Eye (tissue), 1 donor: ENCODE results near the gene LRRC7.
A peak's percentile ranks its signal among the peaks of the same experiment; 100 is the strongest.

ENCODE experiments used
- DNase-seq: peaks from one replicate; pipeline ENCODE4 v3.0.0-alpha.2; 2015

Gene LRRC7

DNA sequence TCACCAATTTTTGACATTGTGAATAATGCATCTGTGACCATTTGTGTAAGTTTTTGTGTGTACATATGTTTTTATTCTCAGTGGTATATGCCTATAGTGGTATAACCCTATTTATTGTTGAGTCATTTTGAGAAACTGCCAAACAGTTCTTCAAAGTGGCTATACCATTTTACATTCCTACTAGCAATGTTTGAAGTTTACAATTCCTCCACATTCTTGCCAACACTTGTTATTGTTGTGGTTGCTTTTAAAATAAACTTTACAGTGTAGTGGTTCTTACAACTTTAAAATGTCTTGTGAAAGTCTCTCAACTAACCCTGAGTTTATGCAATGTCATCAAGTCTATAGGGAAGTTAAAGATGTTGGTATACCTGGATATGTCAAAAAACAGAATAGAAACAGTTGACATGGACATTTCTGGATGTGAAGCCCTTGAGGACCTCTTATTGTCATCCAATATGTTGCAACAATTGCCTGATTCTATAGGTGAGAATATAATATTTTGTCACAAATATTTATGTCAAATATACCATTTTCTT is 418.2 kb downstream of the LRRC7 start:
- no peak for DNase-seq

DNA sequence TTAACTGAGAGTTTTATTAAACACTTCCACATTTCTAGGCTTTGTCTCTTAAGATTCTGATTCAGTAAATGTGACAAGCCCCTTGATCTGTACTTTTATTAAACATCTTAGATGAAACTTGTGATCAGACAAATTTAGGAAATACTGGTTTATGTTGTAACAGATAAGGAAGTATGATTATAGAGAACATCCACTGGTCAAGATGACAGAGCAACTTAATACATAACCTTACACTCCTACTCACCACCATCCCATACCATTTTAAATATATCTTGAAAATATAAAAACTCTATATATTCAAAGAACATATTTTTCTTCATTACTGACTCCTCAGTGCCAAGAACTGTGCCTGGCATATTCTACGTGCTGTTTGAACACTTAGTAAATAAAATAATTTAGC is 420.2 kb downstream of the LRRC7 start:
- DNase-seq, result no peak

DNA sequence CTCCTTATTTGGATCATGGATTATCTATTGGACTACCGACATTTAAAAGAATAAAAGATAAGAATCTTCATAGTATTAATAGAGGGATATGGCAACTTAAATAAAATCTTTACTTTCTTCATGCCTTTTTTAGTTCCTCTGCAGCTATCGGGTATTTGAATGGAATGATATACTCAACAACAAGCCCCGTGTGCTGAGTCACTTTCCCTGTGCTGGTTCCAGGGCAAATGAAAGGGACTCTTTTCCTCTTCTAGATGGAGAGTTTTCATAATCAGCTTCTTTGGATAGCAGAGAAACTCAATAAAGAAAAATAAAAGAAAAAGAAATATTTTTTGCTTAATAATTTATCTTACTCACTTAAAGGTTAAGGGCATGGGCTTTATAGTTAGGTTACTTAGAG is 423.9 kb downstream of the LRRC7 start:
- DNase-seq, result no peak

DNA sequence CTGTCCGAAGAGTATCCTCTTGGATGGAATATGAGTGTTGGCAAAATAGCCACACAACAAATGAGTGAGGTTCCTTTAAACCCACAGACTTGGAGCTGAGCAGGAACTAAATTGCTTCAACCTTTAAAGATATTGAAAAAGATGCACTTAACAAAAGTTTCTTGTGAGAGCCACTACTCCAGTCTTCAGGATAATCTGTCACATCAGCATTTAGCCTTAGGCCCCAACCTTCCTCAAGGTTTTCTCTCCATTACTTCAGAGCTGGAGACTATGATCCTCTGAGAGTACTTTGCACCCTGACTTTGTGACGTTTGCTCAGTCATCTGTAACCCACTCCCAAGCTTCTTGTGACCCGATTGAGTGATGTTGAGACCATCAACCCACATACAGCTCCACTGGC is 424.9 kb downstream of the LRRC7 start:
- no peak for DNase-seq

DNA sequence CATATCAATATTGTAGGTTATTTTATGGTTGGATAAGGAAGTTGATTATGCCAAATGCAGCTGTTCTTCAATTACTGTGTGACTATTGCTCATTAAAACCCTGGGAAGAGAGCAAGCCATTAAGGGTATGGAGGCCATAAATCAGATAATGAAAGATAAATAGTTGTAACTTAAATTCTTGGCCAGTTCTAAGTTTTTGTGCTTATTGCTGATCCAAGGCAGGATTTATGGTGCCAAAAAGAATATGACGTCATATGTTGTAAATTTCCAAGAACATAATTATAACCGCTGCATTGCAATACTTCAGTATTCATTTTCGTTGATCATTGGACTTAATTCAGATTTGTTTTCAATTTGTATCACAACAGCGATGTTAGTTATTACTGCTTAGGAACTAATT is 426.1 kb downstream of the LRRC7 start:
- DNase-seq, result peak; percentile 5

DNA sequence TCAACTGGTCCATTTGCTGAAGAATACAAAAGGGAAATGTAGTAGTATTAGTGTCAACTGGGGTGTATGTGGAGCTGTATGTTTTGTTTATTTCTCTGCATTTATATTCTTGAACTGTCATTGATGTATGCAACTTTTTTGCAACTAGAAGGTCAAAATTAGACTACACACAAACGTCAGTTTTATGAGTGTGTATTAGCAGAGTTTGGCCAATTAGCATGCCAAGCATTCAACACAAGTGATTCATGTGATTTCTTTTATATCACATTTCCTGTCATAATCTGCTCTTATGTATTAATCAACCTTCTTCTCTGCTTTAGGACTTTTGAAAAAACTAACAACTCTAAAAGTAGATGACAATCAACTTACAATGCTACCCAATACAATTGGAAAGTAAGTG is 426.5 kb downstream of the LRRC7 start:
- DNase-seq, result no peak

DNA sequence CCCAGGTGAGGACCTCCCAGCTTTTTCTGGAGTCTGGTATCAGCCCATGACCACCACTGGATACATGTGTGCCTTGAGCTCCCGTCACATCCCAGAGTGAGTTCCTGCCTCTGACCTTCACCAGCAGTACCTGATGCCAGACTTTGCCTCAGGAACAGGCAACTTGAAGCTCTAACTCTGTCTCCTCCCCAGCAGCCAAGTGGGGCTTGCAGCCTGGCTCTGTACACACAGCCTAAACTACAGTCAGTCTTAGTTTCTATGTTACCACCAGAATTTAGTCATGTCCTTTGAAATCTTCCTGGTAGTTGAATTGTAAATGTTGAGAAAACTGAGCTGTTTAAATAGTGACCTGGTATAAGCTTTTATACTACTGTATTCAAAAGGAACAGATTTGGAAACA is 431.1 kb downstream of the LRRC7 start:
- no peak for DNase-seq

DNA sequence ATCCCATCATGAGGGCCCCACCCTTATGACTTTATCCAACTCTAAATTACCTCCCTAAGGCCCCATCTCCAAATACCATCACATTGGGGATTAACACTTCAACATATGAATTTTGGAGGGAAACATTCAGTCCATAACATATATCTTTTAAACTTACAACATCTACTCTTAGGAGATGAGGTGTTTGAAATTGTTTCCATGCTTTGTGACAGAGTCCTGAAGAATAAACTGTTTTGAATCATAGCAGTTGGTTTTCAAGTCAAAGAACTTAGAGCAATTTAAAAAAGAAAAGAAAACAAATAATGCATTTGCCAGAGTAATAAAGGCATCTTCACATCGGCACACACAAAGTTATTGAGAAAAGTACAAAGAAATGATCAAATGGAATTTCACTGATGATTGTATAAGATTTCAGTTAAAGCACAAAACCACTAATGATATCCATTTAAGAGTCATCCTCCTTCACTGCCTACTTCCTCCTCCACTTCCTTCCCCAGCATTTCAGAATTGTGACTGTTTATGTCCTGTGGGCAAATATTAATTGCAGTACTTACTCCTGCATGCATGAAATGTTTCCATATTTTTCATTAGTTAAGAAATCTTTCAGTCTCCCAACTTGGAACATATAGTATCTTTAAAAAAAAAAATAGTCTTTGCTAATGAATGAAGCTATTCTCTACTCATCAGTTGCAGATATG is 435.6 kb downstream of the LRRC7 start:
- no peak for DNase-seq

DNA sequence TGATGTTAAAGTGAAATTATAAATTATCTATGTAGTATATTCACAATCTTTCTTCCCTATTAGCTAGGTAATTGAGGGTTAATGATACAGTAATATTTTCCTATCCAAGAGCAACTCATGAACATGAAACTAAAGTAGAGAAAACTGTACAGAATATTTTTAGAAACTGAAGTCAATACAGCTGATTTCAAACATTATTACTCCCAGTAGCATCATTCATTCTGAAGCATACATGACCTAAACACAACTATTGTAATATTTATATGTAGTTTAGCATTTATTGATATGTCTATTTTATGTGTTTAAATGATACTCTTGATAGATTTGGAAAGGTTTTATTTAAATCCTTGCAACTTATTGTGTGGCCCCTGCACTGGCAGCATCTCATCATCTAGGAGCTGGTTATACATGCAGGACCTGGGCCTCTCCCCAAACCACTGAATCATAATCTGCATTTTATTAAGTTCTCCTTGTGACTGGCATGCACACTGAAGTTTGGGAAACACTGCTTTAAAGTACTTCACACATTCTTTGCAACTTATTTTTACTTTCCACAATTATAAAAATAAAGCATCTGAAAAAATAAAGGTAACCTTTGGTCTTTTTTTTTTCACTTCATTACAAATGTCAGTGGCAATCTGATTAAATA is 437.8 kb downstream of the LRRC7 start:
- no peak for DNase-seq

DNA sequence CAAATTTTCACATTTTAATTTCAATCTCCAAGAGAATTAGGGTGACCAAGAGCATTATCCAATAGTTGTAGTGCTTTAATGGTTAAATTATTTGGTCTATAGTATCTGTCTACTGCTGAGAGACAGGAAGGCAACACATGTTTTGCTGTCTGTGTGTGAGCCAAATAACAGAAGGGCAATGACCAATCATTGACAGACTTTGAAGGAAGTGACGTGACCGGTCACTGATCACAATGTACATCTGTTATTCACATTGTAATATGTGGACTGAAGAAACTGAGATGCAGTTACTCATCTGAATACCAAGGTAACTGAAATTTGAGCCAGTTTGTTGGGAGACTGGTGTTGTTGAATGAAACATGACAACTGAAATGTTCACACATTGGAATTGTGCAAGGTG is 440.9 kb downstream of the LRRC7 start:
- no peak for DNase-seq

DNA sequence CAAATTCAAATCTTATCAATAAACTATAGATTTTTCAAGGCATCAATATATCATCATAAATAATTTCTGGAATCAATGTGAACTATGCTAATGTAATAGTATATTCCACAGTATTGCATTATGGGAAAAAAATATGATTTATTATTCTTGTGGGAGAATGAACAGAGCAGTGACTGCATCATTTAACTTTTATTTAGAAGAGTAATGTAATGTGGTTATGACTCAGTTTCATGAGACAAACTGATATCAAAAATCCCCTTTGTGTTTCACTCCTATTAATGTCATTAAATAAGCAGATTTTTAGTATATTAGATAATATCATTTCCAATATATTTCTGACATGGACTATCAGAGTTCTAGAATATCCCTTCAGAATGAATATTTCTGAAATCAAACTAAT is 450.0 kb downstream of the LRRC7 start:
- DNase-seq, result no peak

DNA sequence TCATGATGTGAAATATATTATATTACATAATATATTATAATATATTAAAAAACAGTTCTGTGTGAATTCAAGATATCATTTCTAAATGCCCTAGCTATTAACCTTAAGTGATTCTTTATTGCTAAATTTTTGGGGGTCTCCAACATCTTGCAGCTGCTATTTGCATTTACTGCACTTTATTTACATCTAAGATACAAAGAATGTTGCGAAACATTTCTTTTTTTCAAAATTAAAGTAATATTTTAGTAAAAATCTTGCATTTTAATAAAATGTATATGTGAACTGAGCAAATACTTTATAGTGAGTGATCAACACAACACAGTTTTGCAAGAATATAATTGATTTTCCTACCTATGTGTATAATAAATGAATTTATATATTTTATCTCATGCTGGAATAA is 456.6 kb downstream of the LRRC7 start:
- no peak for DNase-seq

DNA sequence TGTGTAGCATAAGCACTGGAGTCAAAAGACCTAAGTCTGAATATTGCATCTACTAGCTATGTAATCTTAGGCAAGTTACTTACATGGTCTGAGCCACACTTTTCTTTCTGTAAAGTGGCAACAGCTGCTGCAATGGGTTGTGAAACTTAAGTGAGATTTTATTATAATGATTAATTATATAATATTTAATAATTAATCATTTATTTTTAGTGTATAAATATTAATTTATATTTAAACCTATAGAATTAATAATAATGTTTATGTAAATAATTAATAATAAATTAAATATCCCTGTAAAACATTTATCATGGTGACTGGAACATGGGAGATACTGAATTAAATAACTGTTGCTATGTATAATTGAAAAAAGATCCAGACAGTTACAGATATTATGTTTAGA is 457.3 kb downstream of the LRRC7 start:
- DNase-seq, result no peak

DNA sequence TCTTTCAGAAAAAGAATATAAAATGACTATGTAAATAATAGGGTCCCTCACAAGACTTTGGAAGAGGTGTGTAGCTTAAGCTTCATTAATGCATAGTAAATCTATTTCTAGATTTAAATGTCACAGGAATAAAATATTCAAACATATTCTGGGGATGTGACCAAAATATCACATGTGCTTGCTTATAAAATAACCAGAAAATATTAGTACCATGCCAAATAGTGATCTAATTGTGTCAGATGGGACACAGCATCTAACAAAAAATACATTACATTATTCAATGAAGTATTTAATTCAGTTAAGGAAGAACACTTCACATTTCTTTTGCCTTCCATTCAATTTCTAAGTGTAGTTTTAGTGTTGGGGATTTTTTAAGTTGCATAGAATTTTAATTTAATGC is 458.1 kb downstream of the LRRC7 start:
- no peak for DNase-seq

DNA sequence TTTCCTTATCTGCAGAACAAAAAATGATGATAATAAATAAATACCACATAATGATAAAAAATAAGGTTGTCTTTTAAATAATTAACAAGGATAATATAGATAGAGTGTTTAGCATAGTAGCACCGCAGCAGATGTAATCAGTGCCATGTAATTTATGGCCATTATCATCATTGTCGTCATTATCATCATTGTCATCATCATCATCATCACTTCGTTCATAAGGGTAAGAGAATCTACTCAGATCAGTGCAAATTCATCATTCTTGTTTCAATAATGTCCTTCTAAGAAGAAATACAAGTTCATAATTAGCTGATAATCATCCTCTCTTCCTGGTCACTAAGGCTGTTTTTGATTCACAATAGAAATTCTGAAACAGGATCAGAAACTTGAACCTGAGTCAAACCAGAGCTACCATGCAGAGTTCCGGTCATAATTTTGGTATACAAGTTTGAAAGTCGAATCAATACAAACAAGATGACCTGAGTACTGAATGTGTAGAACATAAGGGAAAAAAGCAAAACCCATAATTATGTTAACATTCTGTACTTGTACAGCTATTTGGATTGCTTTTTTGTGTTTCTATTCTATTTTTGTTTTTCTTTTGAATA is 465.6 kb downstream of the LRRC7 start:
- no peak for DNase-seq

DNA sequence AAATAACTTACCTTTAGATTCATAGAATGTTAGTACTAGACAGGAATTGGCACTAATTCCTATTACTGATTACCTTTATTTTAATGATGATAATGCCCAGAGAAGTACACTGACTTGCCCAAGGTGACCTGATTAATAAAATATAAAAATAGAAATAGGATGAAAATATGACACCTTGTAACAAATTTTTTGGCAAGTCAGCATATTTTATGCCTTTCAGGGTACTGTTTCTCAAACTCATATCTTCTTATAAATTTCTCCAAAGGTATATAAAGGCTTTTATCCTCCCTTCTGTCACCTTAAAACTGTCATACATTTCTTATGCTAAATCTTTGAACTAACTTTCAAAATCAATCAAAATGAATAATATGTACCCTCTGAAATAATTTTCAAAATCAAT is 466.2 kb downstream of the LRRC7 start:
- DNase-seq, result no peak

DNA sequence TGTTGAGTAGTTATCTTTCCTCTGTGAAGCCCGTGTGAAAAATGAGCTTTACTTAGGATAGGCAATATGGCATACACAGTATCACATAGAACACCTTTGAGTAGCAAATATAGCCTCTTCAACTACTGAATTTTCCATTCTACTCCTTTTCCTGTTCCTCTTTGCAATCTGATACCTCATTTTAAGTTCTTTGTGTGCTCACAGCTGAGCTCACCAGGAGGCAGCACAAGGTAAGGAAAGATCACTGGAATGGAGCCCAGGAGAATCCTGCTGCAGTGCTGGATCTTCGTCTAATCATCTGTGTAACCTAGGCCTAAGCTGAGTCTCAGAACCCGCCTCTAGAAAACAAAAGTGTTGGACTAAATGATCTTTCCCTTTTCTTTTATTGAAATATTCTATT is 466.7 kb downstream of the LRRC7 start:
- peak; percentile 21 for DNase-seq

DNA sequence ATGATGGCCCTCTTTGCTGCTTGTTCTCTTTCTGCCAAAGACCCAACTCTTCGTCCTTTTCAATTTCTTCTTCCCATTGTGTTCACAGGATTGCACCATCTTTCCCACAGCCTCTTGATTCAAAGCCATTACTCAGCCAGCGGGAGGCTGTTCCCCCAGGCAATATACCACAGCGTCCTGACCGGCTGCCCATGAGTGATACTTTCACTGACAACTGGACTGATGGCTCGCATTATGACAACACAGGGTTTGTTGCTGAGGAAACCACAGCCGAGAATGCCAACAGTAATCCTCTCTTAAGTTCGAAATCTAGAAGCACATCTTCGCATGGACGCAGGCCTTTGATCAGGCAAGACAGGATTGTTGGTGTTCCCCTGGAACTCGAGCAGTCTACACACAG is 470.3 kb downstream of the LRRC7 start:
- DNase-seq, result no peak

DNA sequence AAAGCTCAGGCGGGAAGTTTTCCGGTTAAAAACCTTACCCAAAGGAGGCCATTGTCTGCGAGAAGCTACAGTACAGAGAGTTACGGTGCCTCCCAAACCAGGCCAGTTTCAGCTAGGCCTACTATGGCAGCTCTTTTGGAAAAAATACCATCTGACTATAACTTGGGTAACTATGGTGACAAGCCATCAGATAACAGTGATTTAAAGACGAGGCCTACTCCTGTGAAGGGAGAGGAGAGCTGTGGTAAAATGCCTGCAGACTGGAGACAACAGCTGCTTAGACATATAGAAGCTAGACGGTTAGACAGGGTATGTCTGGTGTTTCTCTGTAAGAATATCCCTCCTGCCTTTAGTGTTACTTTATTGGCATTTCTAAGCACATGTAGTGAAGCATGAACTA is 471.8 kb downstream of the LRRC7 start:
- DNase-seq, result no peak

DNA sequence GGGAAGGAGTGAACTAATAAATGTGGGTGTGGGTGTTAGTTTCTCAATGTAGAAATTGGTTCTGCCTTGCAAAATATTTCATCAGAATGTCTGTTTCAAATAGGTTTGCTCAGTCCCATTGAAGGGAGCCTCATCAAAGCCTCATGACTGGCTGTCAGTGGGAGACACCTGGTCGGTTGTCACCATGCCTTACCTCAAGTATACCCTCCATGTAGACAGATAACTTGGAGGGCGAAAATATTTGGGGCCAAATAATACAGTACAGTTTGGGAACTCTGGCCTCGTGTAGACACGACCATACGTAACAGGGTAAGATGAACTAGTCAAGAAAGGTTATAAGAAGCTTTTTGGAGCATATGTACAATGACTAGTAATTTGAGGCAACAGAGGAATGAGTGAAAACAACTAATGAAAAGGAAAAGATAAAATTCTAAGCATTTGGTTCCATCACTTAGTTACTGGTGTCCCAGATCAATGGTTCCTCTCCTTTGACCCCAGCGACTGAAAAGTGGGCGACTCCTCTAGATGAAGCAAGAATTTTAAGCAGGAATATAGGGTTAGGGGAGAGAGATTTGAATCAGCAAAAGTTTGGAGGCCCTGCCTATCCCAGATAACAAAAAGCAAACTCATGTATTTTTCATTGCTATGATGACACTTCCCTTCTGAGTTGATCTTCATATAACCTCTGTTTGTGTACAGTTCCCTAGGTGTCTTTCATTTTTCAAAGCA is 473.8 kb downstream of the LRRC7 start:
- no peak for DNase-seq

DNA sequence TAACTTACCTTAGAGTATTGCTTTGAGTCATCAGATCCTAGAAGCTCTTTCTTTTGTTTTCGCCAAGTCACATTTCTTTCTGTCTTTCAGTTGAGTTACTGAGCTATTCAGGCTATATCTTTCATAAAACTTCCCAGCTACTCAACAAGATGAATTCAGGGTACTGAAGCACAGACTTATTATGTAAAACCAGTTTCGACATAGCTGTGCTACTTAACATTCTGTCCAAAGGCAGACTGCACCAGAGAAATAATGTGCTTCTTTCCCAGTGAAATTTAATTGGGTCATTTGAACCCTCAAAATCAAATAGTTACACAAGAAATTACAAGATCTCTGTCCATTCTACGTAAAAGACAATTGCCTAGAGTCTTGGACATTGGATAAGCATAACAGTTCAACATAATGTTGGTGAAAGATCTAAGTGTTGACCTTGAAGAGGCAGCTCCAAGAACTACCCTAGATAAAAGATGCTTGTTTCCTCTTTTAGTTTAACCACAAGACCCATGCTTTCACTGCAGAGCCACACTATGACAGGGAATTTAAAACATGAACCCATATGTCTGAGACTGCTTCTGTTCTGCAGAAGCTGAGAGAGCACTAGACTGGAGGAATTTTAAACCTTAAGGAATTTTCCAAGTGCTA is 474.5 kb downstream of the LRRC7 start:
- DNase-seq, result no peak

DNA sequence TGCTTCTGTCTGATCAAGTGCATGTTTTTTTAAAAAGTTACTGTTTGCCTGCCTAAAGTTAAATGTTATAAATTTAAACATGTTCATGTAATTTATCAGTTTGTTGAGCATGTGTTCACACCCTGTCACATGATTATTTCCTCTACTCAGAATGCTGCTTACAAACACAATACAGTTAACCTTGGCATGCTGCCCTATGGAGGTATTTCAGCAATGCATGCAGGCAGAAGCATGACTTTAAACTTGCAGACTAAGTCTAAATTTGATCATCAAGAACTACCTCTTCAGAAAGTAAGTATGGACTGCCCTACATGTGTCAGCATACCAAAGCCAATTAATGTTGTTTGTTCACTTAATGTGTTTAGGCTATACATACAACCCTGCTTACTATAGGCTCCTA is 476.1 kb downstream of the LRRC7 start:
- peak; percentile 40 for DNase-seq

DNA sequence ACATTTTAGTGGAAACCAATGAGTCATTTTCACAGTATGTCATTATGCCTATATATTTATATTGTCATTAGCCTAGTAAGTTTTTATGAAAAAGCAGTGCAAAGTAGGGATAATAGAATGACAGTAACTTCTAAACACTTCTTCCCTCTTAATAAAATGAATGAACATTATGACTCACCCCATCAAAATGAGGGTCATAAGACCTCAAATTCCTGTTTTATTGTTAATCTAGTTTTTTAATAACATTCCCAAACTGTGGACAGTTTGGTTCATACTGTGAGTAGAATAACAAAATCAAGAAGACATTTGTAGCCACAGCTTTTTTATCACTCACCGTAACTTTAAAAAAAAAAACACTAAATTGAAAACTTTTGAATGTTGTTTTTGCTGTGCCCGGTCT is 477.1 kb downstream of the LRRC7 start:
- DNase-seq, result no peak
